AG08395 (cell line): ENCODE results near the gene MTX1.
"Not testable (repeated sequence)": the region's sequence is repeated elsewhere in the genome, so short reads cannot be mapped to it uniquely, and the experiment has no call there.

Experiments
- DNase-seq: peaks from one replicate; pipeline ENCODE4 v3.0.0; 2012; ENCODE audit warnings: mixed read lengths, low spot score

Gene MTX1

DNA sequence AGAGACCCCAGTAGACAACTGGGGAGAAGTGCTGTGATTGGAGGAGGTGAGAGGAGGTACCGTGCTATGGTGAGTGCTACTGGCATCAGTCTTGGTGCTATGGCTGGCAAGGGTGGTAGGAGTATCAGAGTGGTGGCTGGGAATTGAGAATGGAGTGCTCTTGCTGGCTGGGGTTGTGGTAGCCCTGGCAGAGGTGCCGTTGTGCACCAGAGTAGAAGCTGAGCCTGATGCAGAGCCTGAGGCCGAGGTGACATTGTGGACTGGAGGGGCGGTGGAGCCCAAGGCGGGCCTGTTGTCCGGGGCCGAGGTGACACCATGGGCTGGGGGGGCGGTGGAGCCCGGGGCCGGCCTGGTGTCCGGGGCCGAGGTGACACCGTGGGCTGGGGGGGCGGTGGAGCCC lies 20.2 kb upstream of the MTX1 start:
- DNase-seq, result no peak

DNA sequence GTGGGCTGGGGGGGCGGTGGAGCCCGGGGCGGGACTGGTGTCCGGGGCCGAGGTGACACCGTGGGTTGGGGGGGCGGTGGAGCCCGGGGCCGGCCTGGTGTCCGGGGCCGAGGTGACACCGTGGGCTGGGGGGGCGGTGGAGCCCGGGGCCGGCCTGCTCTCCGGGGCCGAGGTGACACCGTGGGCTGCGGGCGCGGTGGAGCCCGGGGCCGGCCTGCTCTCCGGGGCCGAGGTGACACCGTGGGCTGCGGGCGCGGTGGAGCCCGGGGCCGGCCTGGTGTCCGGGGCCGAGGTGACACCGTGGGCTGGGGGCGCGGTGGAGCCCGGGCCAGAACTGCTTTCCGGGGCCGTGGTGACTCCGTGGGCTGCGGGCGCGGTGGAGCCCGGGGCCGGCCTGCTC lies 18.6 kb upstream of the MTX1 start:
- not testable (repeated sequence) for DNase-seq

DNA sequence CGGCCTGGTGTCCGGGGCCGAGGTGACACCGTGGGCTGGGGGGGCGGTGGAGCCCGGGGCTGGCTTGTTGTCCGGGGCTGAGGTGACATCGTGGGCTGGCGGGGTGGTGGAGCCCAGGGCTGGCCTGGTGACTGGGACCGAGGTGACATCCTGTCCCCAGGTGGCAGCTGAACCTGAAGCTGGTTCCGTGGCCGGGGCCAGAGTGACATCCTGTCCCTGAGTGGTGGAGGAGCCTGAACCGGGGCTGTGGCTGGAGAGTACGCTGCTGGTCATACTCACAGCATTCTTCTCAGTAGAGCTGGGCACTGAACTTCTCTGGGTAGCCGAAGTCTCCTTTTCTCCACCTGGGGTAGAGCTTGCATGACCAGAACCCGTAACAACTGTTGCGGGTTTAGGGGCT lies 16.6 kb upstream of the MTX1 start:
- DNase-seq, result no peak

DNA sequence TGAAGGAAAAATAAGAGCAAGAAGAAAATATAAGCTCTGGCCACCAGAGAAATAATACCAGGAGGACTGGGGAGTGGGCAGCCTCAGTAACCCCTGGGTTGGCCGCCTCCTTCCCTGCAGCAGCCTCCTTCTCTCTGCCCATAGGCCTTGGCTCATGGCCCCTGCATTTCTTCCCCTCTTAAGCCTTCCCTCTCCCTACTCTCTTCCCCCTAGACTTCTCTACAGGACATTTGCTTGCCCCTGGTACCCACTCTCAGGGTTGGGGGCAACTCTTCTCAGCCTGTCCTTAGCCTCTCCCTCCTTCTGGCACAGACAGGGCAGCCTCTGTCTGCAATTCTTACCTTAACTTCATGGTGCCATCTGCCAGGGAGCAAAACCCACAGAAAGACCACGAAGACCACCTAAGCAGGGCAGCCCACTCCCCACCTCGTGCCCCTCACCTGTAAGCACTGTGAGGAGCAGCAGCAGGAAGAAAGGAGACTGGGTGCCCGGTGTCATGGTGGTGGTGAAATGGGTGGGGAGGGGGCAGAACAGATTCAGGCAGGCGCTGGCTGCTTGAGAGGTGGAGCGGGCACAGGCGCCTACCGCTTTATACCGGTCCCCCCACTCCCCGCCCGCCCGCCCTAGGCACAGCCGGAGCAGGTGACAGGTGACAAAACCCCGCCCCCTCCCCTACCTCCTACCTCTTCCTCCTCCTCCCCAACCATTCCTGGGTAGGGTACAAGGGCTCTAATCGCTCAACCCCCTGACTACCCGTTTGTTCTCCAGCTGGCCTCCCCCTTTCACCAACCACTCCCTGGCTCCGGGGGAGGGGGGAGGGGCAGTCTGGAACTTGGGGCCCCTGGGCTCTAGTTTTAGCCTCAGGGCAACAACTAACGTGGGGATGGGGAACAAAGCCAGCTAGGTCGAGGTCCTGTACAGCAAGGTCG lies 15.9 kb upstream of the MTX1 start:
- no peak for DNase-seq

DNA sequence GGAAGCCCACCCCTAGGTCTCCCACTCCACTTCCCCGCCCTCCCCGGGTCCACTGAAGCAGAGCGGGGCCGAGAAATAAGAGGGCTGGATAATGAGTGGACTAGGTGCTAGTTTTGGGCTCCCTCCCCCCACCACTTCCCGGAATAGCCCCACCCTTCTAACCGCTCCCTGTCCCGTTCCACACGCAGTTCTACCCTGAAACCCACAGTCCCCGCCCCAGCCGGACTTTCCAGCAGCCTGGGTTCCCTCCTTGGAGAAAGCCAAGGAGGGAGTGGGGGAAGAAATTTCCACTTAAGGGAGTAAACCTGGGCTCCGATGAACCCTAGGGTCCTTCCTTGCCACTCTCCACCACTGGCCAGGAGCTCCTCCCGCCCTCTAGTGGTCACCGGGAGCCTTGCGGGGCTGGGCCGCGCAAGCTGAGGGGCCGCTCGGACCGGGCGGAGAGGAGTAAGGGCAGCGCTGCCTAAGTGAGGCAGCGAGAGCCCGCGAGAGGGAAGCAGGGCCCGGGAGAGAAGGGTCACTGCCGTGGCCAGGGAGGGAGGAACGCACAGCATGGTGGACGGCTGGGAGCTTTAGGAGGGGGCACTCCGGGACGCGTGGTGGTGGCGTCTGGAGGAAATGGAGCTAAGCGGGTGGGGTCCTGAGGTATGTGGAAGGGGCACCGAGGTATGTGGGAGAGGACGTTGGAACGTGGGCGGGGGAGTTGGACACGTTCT lies 15.1 kb upstream of the MTX1 start:
- peak; percentile 90 for DNase-seq

DNA sequence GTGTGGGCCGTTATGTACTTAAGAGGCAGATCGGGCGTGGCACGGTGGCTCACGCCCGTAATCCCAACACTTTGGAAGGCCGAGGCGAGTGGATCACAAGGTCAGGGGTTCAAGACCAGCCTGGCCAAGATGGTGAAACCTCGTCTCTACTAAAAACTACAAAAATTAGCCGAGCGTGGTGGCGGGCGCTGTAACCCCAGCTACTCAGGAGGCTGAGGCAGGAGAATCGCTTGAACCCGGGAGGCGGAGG lies 14.6 kb upstream of the MTX1 start:
- not testable (repeated sequence) for DNase-seq

DNA sequence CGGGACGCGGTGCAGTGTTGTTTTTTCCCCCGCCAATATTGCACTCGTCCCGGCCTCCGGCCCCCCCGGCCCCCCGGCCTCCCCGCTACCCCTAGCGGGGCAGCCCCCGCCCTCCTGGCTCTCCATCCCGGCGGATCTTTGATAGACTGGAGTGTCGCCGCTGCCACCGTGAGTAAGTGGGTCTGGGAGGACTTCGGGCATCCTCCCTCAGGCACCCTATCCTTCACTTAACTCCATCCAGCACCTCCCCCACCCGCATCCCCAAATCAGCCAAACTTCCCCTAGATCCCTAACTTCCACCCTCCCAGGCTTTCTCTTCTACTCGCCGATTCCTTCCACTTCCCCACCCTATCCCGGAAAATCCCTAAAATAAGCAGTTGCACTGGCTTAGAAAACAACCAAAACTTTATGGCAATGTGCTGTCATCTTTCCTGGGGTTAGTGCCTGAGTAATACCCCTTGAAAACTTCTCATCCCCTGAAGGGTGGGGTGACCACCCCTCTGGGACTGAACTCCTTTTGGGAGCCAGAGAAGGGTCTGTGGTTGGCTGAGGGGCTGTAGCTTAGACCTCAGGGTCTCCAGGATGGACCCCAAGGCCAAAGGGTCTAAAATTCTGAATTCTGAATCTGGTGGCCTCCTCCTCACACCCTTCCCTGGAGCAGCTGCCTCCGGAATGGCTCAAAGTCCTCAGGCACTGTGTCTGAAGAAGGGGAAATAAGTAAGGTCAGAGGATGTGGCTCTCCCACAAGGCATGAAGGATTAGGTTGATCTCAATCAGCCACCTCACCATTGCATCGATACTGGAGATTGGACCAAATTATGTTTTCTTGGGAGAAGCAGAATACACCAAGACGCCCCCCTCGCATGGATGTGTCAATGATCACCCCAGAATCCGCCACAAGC lies 13.0 kb upstream of the MTX1 start:
- peak; percentile 32 for DNase-seq

DNA sequence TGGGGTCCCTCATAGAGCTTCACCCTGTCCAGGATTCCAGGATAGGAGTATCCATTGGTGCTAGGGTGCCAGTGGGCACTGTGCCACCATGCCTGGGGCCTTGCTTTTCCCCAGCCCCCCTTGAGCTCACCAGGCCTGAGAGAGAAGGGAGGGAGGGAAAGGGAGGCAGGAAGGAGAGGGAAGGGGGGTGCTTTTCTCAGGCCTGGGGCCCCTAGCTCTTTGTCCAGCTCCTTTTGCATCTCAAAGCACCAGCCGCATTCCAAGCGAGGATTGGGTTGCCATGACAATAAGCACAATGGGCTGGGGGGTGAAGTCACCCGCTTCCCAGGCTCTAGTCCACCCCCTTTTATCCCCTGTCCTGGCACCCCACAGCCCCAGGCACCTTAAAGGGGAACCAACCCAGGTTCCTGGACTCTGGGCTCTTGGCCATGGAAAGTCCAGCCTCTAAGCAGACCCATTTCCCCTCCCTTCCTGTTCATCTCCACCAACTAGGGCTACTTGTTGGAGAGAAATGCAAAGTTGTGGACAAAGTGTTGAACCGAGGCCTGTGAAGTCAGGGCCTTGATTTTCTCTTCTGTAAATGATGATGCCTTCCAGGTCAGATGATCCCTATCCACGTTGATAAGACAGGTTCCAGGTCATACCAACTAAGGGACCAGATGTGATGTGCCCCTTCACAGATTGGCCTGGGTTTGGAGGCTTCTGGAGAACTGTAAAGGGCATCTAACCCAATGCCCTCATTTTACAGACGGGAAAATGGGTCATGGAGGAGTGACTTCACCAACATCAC lies 12.2 kb upstream of the MTX1 start:
- DNase-seq, result no peak

DNA sequence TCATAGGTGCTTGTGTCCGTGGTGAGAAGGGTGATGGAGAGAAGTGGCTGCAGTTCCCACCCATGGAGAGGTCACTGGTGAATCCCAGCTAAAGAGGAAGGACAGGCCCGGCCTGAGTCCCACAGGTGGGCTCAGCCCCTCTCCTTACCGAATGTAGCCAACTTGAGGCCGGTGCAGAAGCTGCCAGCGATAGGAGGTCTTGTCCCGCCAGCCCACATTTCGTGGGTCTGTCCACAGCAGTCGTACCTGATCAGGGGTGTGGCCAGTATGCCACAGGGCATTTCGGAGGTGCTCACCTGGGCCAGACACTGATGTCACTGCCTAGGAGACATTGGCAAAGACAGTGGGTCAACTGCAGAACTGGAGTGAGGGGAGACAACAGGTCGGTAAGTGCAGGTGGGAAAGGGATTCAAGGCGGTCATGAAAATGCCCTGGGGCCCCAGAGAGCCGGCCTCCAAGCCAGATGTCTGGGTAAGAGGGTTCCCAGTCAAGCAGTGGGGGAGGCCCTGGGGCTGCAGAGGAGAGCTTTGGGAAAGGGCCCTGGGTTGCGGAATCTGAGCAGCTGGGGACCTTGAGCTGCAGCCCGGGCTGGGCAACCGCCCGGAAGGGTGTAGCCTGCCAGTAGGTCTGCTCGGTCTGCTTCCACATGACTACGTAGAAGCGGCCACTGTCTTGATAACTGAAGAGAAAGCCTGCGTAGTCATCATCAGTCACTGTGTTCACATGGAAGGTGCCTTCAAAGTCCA lies 11.4 kb upstream of the MTX1 start:
- no peak for DNase-seq

DNA sequence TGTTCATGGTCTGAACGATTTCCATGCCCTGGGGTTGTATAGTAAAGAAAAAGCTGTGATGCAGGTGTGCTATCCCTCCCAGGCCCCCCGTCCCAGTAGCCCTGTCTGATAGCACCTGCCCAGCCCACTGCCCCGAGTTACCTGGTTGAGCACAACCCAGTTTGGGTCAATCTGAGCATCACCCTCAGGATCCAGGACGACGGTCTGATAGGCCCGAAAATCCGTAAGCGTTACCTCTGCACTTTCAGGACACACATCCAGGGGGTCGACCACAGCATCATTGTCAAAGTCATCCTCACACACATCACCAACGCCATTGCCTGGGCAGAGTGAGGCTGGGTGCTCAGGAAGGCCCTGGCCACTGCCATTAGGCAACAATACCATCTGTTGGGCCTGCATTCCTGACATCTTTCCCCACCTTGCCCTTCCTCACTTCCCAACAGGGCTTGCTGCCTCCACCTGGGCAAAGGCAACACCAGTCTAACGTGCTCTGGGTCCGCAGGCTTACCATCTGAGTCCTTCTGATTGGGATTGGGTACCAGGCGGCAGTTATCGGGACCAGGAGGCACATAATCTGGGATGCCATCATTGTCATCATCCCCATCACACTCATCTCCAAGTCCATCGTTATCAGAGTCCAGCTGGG lies 10.5 kb upstream of the MTX1 start:
- no peak for DNase-seq

DNA sequence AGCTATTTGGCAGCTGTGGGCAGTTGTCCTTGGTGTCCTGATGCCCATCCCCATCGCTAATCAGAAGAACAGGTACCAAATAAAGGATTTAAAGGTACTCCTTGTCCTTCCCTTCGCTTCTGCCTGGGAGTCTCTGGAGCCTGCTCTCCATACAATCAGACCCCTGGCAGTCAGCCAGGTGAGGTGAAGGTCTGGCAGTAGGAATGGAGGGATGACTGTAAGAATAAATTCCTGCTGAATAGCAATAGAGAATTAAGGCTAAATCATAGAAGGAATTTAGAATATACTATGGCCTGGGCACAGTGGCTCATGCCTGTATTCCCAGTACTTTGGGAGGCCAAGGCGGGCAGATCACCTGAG lies 10.0 kb upstream of the MTX1 start:
- no peak for DNase-seq

DNA sequence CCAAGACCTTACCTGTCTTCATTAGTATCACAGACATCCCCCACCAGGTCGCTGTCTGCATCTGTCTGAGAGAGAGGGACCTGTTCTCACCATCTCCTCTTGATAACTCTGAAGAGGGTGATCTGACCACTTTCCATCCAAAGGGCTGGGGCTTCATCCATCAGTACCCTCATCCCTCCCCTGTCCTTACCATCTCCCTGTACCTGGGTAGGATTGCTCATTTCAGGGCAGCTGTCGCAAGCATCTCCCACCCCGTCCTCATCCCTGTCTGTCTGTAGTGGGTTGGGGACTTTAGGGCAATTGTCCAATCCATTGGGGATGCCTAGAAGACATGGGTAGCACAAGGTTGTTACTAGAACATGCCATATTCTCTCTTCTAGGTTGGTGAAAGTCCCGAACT lies 8.7 kb upstream of the MTX1 start:
- no peak for DNase-seq

DNA sequence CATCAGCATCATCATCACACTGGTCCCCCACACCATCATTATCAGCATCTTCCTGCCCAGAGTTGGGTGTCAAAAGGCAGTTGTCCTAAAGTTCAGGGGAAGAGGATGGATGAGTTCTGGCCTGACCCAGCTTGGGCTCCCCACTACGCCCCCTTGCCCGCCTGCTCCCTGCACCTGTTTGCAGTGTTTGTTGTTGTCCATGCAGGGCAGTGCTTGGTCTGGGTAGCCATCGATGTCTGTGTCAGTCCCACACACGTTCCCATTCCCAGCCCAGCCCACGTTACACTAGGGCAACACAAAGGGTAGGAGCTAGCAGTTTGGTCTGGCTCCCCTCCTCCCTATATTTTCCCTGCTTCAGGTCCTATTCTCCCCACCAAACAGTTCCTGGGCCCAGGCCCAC lies 7.6 kb upstream of the MTX1 start:
- no peak for DNase-seq

DNA sequence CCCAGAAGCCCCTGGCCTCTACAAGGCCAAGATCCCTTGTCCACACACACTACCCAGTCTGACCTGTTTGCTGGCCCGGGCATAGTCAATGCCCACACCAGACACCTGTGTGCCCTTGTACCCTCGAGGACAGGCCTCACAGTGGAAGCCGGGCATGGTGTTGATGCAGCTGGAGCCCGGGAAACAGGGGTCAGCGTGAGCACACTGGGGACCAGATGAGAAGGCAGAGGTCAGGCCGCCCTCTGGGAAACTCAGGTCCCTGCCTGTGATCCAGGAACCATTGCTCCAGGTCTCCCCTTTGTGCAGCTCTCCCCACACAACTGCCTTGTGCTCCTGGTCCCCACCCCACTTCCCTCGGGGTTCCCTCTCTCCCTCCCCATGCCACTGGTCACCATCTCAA lies 6.3 kb upstream of the MTX1 start:
- DNase-seq, result no peak

DNA sequence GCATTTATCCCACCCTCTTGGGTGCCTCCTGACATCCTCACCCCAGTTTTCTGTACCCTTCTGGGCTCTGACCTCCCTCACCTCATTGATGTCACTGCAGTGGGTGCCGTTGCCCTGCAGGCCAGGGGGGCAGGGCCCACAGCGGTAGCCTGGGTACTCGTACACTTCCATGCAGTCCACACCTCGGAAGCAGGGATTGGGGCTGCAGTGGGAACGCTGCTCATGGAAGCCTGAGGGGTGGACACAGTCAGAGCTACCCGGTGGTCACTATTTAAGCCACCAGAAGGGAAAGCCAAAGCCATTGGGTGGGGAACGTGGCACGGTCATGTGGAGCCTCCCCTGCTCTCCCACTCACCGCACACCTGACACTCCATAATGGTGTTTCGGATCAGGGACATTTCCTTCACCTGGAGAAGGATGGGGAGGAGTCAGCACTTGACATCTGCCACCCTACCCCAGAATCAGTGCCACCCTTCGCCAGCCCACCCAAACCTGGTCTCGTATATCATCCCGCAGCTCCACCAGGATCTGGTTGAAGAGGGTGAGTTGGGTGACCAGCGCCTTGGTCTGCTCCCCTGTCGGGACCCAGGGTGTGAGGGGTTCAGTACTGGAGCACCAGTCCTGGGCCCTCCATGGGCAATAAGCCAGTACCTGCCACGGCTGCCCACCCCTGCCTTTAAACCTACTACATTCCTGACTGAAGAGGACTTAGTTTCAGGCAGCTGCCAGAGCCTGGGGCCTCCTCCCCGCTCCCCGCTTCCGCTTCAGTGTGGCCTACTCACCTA lies 5.6 kb upstream of the MTX1 start:
- DNase-seq, result no peak

DNA sequence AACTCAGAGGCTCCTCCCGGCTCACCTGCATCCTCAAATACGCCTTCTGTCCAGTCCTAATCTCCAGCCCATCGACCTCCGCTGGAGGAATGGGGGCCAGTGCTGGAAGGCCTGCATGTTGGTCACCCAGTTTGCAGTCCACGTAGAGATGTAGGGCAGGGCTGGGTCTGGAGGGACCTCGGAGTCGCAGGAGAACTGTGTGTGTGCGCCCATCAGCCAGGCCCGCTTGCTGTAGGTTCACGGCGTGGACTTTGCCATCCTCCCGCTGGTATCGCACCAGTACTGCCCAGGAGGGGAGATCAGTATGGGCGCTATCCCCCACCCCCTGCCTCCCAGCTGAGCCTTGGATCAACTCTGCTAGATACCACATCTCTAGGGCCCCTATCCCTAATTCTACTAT lies 3.5 kb upstream of the MTX1 start:
- DNase-seq, result no peak

DNA sequence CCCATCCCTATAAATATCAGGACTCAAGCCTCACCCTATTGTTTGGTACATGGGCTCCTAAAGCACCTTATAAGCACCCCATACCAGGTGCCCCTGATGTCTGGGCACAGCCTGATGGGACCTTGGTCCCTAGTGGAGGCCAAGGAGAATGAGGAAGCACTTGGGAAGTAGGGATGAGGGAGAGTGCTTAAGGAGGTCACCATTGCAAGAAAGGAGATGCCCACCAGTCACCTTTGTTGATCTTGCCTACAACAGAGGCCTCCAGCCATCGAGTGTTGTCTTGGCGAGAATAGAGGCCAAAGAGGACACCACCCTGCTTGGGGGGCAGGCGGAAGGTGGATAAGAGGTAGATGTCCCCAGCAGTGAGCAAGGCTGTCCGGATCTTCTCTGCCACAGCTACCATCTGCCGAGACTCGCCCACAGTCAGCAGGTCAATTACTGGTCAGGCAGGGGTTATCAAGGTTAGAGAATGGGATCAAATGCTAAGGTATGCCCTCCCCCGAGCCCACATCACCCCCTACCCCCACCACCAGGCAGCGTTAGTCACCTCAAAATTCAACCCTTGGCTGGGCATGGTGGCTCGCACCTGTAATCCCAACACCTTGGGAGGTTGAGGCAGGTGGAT lies 2.4 kb upstream of the MTX1 start:
- DNase-seq, result no peak

DNA sequence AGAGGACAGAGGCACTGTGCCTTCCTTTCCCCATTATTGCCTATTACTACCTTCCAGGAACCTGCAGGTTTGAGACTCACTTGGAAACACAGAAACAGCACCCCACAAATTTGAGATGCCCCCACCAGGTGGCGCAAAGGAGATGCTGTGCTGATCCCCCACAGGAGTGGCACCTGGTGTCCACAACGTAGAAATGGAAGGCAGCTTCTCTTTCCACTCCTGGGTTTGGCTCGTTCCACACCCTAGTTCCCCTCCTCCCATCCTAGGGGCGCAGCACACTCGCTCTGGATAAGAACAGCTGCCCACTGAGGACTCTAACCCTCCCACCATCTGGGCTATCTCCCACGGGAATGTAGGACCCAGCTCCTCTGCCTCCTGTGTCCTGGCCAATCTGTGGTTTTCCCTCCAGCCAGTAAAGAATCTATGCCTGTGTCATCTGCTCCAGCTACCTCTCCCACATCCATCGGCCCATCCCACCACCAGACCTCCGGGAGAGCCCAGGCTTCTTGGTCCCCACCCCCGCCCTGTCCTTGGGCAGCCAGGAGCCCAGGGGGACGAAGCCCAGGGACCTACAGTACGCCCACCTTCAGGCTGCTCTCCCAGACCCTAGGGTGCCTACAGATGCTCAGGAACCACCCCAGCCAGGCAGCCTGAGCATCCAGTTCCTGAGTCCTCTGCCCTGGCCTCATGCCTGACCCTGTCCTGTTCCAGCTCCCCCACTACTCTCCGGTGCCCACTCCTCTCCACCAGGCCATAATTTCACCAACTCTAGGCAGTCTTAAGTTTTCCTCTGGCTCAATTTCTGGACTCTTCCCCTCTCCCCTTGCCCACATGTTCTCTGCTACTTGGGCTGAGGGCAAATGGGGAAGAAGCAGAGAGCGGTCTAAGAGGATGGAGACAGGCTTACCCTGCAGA lies 1.3 kb upstream of the MTX1 start:
- peak; percentile 79 for DNase-seq
